Fibroblast of lung (primary cell): ENCODE data around the gene L3HYPDH.

ENCODE experiments used
- CTCF ChIP-seq, 2 donors: IDR thresholded peaks in 1 of 2; conservative IDR thresholded peaks in 1 of 2; 1 replicate in 1 of 2; 2 replicates in 1 of 2; pipeline ENCODE4 v1.5.1; 2011 to 2012; ENCODE audit warnings: low read length in 2 of 2, control low read depth in 1 of 2, inconsistent platforms in 1 of 2, low read depth in 1 of 2, mild to moderate bottlenecking in 1 of 2
- EZH2 ChIP-seq: IDR thresholded peaks from 2 replicates; pipeline ENCODE4 v1.5.1; 2012; ENCODE audit warnings: low read length, control low read depth, mild to moderate bottlenecking; ENCODE audit errors: missing control alignments

DNA sequence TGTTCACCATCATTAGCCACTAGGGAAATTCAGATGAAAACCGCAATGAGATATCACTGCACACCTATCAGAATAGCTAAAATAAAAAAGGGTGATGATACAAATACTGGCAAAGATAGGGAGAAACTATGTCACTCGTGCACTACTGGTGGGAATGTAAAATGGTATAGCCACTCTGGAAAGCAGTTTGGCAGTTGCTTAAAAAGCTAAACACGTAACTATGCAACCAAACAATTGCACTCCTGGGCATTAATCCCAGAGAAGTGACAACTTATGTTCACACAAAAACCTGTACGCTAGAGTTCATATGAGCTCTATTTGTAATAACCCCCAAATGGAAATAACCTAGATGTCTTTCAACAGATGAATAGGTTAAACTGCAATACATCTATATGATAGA lies 54.4 kb downstream of the L3HYPDH start:
- TF ChIP-seq CTCF (conservative IDR thresholded peaks at IDR 0.05 in 1 of 2, IDR thresholded peaks at IDR 0.05 in 1 of 2; ENCODE audit: low read depth in 1 of 2, low read length in 2 of 2), result no peak
- no peak for TF ChIP-seq EZH2
